ENCODE data around the gene VKORC1L1.
"Not testable (repeated sequence)": the region's sequence is repeated elsewhere in the genome, so short reads cannot be mapped to it uniquely, and the experiment has no call there.

The VKORC1L1 gene

GRCh38 chr7:65988503-65988902 lies 115.6 kb downstream of the VKORC1L1 start:
- H3K27me3 Mint-ChIP-seq; H3K36me3 Mint-ChIP-seq (ENCODE audit: low read depth); H3K4me1 Mint-ChIP-seq (ENCODE audit: low read depth); DNase-seq; H3K9me3 Mint-ChIP-seq; H3K27ac Mint-ChIP-seq; H3K4me3 Mint-ChIP-seq: not testable (repeated sequence)

- no peak overlapping the region for H3K27ac Mint-ChIP-seq
- H3K4me1 Mint-ChIP-seq (ENCODE audit: low read depth), result no peaks in the 10 kb centered on the region
- DNase-seq, result no peak
- no peaks in the 10 kb centered on the region for H3K9me3 Mint-ChIP-seq
- H3K36me3 Mint-ChIP-seq (ENCODE audit: low read depth), result no peaks in the 10 kb centered on the region
- no peaks in the 10 kb centered on the region for H3K27me3 Mint-ChIP-seq
- H3K4me3 Mint-ChIP-seq, result no peak overlapping the region
Observed at GRCh38 chr7:65989694-65990080, 116.8 kb downstream of the VKORC1L1 start.

GRCh38 chr7:65991829-65992228 lies 119.0 kb downstream of the VKORC1L1 start:
- H3K27ac Mint-ChIP-seq; H3K36me3 Mint-ChIP-seq (ENCODE audit: low read depth); H3K4me1 Mint-ChIP-seq (ENCODE audit: low read depth); H3K27me3 Mint-ChIP-seq; H3K9me3 Mint-ChIP-seq; H3K4me3 Mint-ChIP-seq; DNase-seq: not testable (repeated sequence)

GRCh38 chr7:65992526-65992925 lies 119.7 kb downstream of the VKORC1L1 start:
- Mint-ChIP-seq H3K9me3 (no peaks in the 10 kb centered on the region), H3K4me1 (ENCODE audit: low read depth) (no peaks in the 10 kb centered on the region), H3K4me3 (no peak overlapping the region), H3K36me3 (ENCODE audit: low read depth) (no peaks in the 10 kb centered on the region), H3K27me3 (no peaks in the 10 kb centered on the region), H3K27ac (no peak overlapping the region)
- no peak for DNase-seq

GRCh38 chr7:65994984-65995383 lies 122.1 kb downstream of the VKORC1L1 start:
- H3K27me3 Mint-ChIP-seq; H3K4me3 Mint-ChIP-seq; DNase-seq; H3K4me1 Mint-ChIP-seq (ENCODE audit: low read depth); H3K9me3 Mint-ChIP-seq; H3K36me3 Mint-ChIP-seq (ENCODE audit: low read depth); H3K27ac Mint-ChIP-seq: not testable (repeated sequence)

GRCh38 chr7:66000823-66001417 lies 128.0 kb downstream of the VKORC1L1 start:
- H3K27me3 Mint-ChIP-seq; DNase-seq; H3K27ac Mint-ChIP-seq; H3K9me3 Mint-ChIP-seq; H3K4me3 Mint-ChIP-seq; H3K4me1 Mint-ChIP-seq (ENCODE audit: low read depth); H3K36me3 Mint-ChIP-seq (ENCODE audit: low read depth): not testable (repeated sequence)

- H3K36me3 Mint-ChIP-seq (ENCODE audit: low read depth); H3K4me1 Mint-ChIP-seq (ENCODE audit: low read depth); H3K9me3 Mint-ChIP-seq; H3K27ac Mint-ChIP-seq; H3K4me3 Mint-ChIP-seq; DNase-seq; H3K27me3 Mint-ChIP-seq: not testable (repeated sequence)
Observed at GRCh38 chr7:66005115-66005671, 132.3 kb downstream of the VKORC1L1 start.

GRCh38 chr7:66007232-66007631 lies 134.4 kb downstream of the VKORC1L1 start:
- no peak overlapping the region for H3K4me3 Mint-ChIP-seq
- DNase-seq, result no peak
- no peaks in the 10 kb centered on the region for H3K4me1 Mint-ChIP-seq (ENCODE audit: low read depth)
- no peaks in the 10 kb centered on the region for H3K9me3 Mint-ChIP-seq
- no peak overlapping the region for H3K27ac Mint-ChIP-seq
- H3K36me3 Mint-ChIP-seq (ENCODE audit: low read depth), result no peaks in the 10 kb centered on the region
- no peaks in the 10 kb centered on the region for H3K27me3 Mint-ChIP-seq
